Medulla oblongata (tissue), 1 donor: ENCODE data around the gene CENPP.
"Not testable (repeated sequence)": the region's sequence is repeated elsewhere in the genome, so short reads cannot be mapped to it uniquely, and the experiment has no call there.

ENCODE experiments used
- DNase-seq: peaks from one replicate; pipeline ENCODE4 v3.0.0-alpha.2; 2015; ENCODE audit errors: extremely low spot score

Gene CENPP

GRCh38 chr9:92535940-92536850 is 210.4 kb downstream of the CENPP start, which contains the start of gene ECM2:
TSS of gene ECM2 (minus strand) at chr9:92535990. CDS start at chr9:92522866, 13,124 bp downstream.
- peak; percentile 22 for DNase-seq

GRCh38 chr9:92538541-92538940 is 212.8 kb downstream of the CENPP start:
- no peak for DNase-seq

GRCh38 chr9:92543972-92544371 is 218.2 kb downstream of the CENPP start:
- DNase-seq = no peak

GRCh38 chr9:92545002-92545510 is 219.3 kb downstream of the CENPP start:
- no peak for DNase-seq

- DNase-seq = no peak
Observed at GRCh38 chr9:92547356-92547755, 221.6 kb downstream of the CENPP start.

GRCh38 chr9:92550765-92551164 is 225.0 kb downstream of the CENPP start:
- DNase-seq = no peak

GRCh38 chr9:92558612-92559374 is 233.0 kb downstream of the CENPP start:
- no peak for DNase-seq

- DNase-seq = no peak
Observed at GRCh38 chr9:92561374-92562330, 235.9 kb downstream of the CENPP start.

- no peak for DNase-seq
Observed at GRCh38 chr9:92562461-92562967, 236.8 kb downstream of the CENPP start.

GRCh38 chr9:92563116-92564100 is 237.7 kb downstream of the CENPP start:
- DNase-seq = no peak

GRCh38 chr9:92564504-92564903 is 238.8 kb downstream of the CENPP start:
- DNase-seq = no peak

- DNase-seq = no peak
Observed at GRCh38 chr9:92564982-92565381, 239.2 kb downstream of the CENPP start.

- DNase-seq = not testable (repeated sequence)
Observed at GRCh38 chr9:92571871-92572270, 246.1 kb downstream of the CENPP start.

- not testable (repeated sequence) for DNase-seq
Observed at GRCh38 chr9:92573612-92574011, 247.9 kb downstream of the CENPP start.

- DNase-seq = no peak
Observed at GRCh38 chr9:92576175-92576574, 250.4 kb downstream of the CENPP start.

- no peak for DNase-seq
Observed at GRCh38 chr9:92589923-92590322, 264.2 kb downstream of the CENPP start.

- DNase-seq = peak; percentile 60
Observed at GRCh38 chr9:92590377-92590776, 264.6 kb downstream of the CENPP start.

GRCh38 chr9:92592537-92592936 is 266.8 kb downstream of the CENPP start:
- no peak for DNase-seq

- no peak for DNase-seq
Observed at GRCh38 chr9:92592946-92593861, 267.5 kb downstream of the CENPP start.
